UCSD-AML1 (cell line): ENCODE results near the gene MEX3B.
"Not testable (repeated sequence)": the region's sequence is repeated elsewhere in the genome, so short reads cannot be mapped to it uniquely, and the experiment has no call there.

Experiments
- DNase-seq: peaks from one replicate; lab custom pipeline; 2025; ENCODE audit not compliant: unreplicated experiment; lab: John Stamatoyannopoulos, UW

MEX3B gene

DNA sequence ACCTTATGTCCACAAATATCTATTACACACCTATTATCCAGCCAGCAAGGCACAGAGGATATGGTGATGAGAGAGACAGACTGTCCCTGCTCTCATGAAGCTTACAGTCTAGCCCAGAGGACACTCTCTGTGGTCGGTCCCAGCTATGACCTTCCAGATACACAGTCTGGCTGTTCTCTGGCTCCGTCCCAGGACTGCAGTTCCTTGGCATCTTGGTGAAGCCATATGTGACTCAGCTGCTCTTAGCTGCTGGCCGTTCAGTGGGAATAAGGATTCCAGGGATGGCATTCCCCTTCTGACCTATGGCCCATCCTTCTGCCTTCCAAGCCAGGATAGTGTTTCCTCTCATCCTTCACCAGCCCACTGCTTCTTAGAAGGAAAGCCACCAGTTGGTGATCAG, 30.8 kb downstream of the MEX3B start:
- no peak for DNase-seq

DNA sequence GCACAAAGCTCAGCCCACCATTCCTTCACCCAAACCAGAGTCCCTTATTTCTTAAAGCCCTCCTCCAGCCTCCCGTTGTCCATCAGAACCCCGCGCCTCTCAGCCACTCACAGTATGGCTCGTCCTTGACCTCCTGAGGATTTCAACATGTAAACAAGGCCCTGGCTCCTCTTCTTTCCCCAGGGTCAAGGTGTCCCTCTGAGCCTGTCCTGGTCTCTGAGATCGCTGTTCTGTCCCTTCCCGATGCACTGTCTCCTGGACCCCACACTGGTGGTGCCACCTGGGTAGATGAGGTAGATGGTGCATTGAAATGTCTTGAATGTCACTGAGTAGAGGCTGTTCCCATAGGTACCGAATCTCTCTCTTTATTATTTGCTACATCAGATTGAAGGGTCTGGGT, 32.9 kb downstream of the MEX3B start:
- no peak for DNase-seq

DNA sequence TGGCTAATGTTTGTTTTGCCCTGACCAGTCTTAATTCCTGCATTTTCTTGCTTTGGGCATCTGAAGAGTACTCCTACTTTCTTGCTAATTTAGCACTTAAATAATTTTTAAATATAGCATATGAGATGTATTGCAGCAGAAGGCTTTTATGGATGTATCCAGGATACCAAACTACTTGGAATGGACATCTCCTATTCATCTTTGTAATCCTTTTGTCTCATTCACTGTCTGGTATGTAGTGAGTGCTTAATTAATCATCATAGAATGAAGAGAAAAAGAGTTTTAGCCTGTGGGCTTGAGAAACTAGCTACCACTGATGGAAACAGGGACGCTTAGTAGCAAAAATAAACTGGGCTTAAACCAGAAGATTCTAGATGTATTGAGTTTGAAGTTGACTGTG, 40.6 kb downstream of the MEX3B start:
- DNase-seq = no peak

DNA sequence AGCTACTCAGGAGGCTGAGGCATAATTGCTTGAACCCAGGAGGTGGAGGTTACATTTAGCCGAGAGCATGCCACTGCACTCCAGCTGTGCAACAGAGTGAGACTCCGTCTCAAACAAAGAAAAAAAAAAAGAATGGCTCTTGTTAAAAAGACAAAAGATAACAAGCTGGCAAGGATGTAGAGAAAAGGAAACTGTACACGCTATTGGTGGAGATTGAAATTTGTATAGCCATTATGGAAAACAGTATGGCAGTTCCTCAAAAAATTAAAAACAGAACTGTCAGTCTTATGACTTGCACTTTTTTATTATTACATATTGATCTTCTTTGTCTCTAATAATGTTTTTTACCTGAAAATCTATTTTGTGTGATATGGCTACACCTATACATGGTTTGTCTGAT, 41.9 kb downstream of the MEX3B start:
- DNase-seq = no peak

DNA sequence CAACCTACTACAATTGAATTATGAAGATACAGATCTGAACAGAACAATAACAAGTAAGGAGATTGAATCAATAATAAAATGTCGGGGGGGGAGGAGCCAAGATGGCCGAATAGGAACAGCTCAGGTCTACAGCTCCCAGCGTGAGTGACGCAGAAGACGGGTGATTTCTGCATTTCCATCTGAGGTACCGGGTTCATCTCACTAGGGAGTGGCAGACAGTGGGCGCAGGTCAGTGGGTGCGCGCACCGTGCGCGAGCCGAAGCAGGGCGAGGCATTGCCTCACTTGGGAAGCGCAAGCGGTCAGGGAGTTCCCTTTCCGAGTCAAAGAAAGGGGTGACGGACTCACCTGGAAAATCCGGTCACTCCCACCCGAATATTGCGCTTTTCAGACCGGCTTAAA, 50.7 kb downstream of the MEX3B start:
- not testable (repeated sequence) for DNase-seq

DNA sequence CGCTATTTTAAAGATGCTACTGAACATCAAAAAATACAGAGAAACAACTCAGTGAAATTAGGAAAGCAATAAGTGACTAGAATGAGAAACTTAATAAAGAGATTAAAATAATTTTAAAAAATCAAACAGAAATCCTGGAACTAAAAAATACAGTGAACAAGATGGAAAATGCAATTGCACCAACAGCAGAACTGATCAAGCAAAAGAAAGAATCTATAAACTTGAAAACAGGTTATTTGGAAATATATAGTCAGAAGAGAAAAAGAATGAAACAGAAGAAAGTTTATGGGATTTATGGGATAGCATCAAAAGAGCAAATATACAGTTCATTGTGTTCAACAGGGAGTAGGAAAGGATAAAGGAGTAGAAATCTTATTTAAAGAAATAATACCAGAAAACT, 53.3 kb downstream of the MEX3B start:
- no peak for DNase-seq
